AG09319 (cell line): Measurements from ENCODE around the gene CLEC3A.
"Not testable (repeated sequence)": the region's sequence is repeated elsewhere in the genome, so short reads cannot be mapped to it uniquely, and the experiment has no call there.

ENCODE experiments used
- DNase-seq: peaks from one replicate; pipeline ENCODE4 v3.0.0-alpha.2; 2010; ENCODE audit warnings: low read depth; ENCODE audit errors: extremely low read depth
- TF ChIP-seq, protein P1 (sequence below): IDR thresholded peaks from 2 replicates; pipeline ENCODE4 v1.5.1; 2011; ENCODE audit warnings: low read depth, mild to moderate bottlenecking, inconsistent platforms, low read length, moderate library complexity

Gene CLEC3A

GRCh38 chr16:77989846-77990245, 32.5 kb upstream of the CLEC3A start:
- TF ChIP-seq, protein P1, sequence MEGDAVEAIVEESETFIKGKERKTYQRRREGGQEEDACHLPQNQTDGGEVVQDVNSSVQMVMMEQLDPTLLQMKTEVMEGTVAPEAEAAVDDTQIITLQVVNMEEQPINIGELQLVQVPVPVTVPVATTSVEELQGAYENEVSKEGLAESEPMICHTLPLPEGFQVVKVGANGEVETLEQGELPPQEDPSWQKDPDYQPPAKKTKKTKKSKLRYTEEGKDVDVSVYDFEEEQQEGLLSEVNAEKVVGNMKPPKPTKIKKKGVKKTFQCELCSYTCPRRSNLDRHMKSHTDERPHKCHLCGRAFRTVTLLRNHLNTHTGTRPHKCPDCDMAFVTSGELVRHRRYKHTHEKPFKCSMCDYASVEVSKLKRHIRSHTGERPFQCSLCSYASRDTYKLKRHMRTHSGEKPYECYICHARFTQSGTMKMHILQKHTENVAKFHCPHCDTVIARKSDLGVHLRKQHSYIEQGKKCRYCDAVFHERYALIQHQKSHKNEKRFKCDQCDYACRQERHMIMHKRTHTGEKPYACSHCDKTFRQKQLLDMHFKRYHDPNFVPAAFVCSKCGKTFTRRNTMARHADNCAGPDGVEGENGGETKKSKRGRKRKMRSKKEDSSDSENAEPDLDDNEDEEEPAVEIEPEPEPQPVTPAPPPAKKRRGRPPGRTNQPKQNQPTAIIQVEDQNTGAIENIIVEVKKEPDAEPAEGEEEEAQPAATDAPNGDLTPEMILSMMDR, result no peak
- DNase-seq, result no peak

DNA sequence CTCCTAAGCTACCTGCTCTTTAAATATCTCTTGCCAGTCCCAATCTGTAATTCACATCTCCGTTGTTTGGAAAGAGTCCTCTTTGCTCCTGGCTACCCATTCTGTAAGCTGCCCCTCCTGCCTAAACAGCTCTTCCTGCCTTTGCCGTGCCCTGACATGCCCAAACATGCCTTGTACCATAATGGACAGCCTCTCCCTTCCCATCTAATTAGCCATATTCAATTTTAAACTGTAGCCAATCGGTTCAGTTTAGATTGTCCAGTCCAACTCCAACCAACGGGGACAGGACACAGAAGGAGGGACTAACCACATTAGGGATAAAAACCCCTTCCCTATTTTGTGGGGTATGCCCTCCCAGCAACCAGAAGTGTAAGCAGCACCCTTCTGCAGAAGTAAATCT, 30.6 kb upstream of the CLEC3A start:
- TF ChIP-seq, protein P1, result no peak
- DNase-seq, result no peak

DNA sequence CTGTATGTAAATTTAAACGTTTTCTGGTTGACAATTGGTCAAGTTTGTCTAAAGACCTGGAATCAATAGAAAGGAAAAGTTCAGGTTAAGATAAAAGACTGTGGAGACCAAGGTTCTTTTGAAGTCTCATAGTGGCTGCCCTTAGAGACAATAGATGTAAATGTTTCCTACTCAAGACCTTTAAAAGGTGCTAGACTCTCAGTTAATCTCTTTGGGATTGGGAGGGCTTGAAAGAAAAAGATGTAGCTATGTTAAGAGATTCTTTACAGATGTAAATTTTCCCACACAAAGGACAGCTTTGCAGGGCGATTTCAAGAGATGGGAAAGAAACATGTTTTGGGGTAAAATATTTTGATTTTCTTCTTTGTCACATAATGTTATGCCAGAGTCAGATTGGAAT, 30.0 kb upstream of the CLEC3A start:
- DNase-seq, result not testable (repeated sequence)

DNA sequence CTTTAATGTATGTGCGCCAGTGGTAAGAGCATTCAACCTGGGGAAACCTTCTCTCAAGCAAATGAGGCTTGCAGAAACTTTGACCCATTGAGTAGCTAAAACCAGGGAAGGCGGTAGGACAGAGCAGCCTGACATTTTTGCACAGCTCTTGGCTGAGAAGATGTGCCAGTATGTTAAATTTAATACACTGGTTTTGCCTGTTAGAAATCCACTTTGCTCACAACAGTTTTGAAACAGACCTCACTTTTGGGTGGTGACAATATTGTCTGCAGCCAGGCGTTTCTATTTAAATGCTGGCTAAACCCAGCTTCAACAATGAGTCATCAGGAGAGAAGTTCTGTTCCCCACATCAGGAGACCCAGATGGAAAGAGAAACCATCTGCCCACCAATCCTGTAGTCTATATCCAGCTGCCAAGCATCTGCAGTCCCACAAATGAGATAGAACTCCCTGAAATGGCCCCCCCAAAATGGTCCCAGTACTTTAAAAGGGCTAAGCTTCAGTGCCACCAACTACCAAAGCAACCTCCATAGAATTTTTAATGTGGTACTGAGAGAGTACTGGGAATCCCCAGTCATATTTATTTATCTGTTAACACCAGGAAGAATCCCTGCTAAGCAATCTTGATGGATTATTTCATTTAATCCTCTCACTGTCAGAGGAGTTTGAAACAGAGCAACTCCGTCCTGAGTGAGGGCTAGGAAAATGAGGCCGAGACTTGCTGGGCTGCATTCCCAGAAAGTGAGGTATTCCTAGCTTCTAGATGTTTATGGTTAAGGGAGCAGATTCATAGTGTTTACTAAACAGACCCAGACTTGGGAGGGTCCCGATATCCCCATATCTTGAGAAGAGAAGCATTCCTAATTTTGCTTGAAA, 29.0 kb upstream of the CLEC3A start:
- TF ChIP-seq, protein P1, result no peak
- DNase-seq, result peak; percentile 15

DNA sequence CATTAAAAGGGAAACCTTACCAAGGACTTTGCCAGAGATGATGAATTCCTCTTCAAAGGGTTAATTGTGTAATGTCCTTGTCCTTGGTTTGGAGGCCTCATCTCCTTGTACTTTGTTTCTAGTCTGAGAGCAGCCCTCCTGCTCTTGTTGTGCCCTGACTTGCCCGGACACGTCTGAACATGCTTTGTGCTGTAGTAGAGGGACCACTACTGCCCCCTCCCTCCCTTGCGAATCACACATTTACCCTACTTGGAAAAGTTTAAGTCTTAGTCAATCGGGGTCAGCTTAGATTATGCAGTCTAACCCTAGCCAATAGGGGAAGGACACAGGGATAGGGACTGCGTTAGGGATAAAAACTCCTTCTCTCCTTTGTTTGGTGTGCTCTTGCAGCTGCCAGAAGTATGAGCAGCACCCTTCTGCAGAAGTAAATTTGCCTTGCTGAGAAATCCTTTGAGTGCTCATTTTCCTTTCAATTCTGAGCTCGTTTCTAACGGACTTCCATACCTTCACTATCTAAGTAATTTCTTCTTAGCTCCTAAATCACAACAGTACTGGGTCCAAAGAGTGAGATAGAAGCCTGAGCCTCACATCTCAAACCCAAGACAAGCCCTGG, 26.4 kb upstream of the CLEC3A start:
- DNase-seq, result no peak
- TF ChIP-seq, protein P1, result no peak

GRCh38 chr16:77998350-77999023, 23.9 kb upstream of the CLEC3A start:
- TF ChIP-seq, protein P1, result no peak
- DNase-seq, result no peak

DNA sequence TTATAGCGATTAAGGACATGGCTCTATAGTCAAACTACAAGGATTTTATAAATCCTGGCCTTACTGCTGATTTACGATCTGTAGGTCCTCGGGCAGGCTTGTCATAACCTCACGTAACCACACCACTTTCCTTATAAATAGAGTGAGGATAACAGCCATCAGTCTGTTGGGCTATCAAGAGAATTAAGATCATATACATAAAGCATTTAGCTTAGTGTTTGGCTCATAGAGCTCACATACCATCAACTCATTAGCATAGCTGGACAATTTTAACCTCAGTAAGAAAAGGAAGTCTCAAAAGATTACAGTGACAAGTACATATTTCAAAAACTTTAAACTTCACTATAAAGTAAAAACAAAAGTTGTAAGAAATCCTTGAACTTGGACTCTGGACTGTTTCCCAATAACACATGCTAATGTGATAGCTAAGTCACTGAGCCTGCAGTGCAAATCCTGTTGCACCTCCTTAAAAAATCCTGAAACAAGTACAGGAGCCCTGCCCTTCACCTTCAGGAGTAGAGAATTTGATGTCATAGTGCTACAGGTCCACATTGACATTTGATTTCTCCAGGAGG, 20.8 kb upstream of the CLEC3A start:
- TF ChIP-seq, protein P1, result no peak
- DNase-seq, result no peak
